MM.1S (cell line): ENCODE measurements around the gene DAB2IP.

ENCODE experiments used
- DNase-seq: peaks from one replicate; pipeline ENCODE4 v3.0.0-alpha.2; 2015
- H2AFZ ChIP-seq: fragments of 300-600 bp; sonication (generic); 2 replicates; pipeline ENCODE4 v1.6.0; 2016; ENCODE audit warnings: antibody characterized with exemption, low read length
- H3F3A ChIP-seq: fragments of 300-600 bp; sonication (generic); 2 replicates; pipeline ENCODE4 v1.6.1; 2016; ENCODE audit warnings: mild to moderate bottlenecking, antibody characterized with exemption, low read length, moderate library complexity, mixed read lengths; ENCODE audit not compliant: insufficient read depth
- H3K27ac ChIP-seq: fragments of 300-600 bp; sonication (generic); 2 replicates; pipeline ENCODE4 v1.5.1; 2016; ENCODE audit warnings: mild to moderate bottlenecking, low read length
- H3K27me3 ChIP-seq: fragments of 300-600 bp; sonication (generic); replicated peaks from 2 replicates; pipeline ENCODE4 v1.6.0; 2016; ENCODE audit warnings: low read length; ENCODE audit not compliant: insufficient read depth
- H3K36me3 ChIP-seq: fragments of 300-600 bp; sonication (generic); replicated peaks from 2 replicates; pipeline ENCODE4 v1.6.1; 2016; ENCODE audit warnings: mild to moderate bottlenecking, low read length, mixed read lengths; ENCODE audit not compliant: insufficient read depth
- H3K4me1 ChIP-seq: fragments of 300-600 bp; sonication (generic); 2 replicates; pipeline ENCODE4 v1.6.1; 2016; ENCODE audit warnings: low read length, mixed read lengths
- H3K4me2 ChIP-seq: fragments of 300-600 bp; sonication (generic); 2 replicates; pipeline ENCODE4 v1.6.0; 2016; ENCODE audit warnings: low read depth, low read length
- H3K4me3 ChIP-seq: fragments of 300-600 bp; sonication (generic); 2 replicates; pipeline ENCODE4 v1.5.1; 2016; ENCODE audit warnings: low read length, mixed read lengths
- H3K79me2 ChIP-seq: fragments of 300-600 bp; sonication (generic); 2 replicates; pipeline ENCODE4 v1.6.1; 2016; ENCODE audit warnings: mixed run types, low read length, mixed read lengths
- H3K9ac ChIP-seq: fragments of 300-600 bp; sonication (generic); 2 replicates; pipeline ENCODE4 v1.6.1; 2016; ENCODE audit warnings: low read length, mixed read lengths
- H3K9me2 ChIP-seq: fragments of 300-600 bp; sonication (generic); replicated peaks from 2 replicates; pipeline ENCODE4 v1.6.1; 2016; ENCODE audit warnings: mild to moderate bottlenecking, low read length, mixed read lengths; ENCODE audit not compliant: insufficient read depth
- H3K9me3 ChIP-seq: fragments of 300-600 bp; sonication (generic); replicated peaks from 2 replicates; pipeline ENCODE4 v1.6.1; 2016; ENCODE audit warnings: mild to moderate bottlenecking, low read length, mixed read lengths; ENCODE audit not compliant: insufficient read depth
- H4K20me1 ChIP-seq: fragments of 300-600 bp; sonication (generic); 2 replicates; pipeline ENCODE4 v1.6.1; 2016; ENCODE audit warnings: mild to moderate bottlenecking, low read length, moderate library complexity, mixed read lengths; ENCODE audit not compliant: insufficient read depth
- CTCF ChIP-seq: fragments of 300-600 bp; sonication (generic); IDR thresholded peaks from 2 replicates; pipeline ENCODE4 v1.5.1; 2016; ENCODE audit warnings: antibody characterized with exemption, low read length, mixed read lengths
- EZH2 ChIP-seq: fragments of 300-600 bp; sonication (generic); optimal IDR thresholded peaks from 2 replicates; pipeline ENCODE3; 2017; ENCODE audit warnings: low read depth, mild to moderate bottlenecking, antibody characterized with exemption, low read length, mixed read lengths
- EZH2phosphoT487 ChIP-seq: fragments of 300-600 bp; sonication (generic); IDR thresholded peaks from 2 replicates; pipeline ENCODE4 v1.6.1; 2018; ENCODE audit warnings: antibody characterized with exemption, low read length

The DAB2IP gene

GRCh38 chr9:121673576-121673975 lies 22.1 kb downstream of the DAB2IP start:
- Histone ChIP-seq H3K9ac (no peak overlapping the region), H3K36me3 (no peaks in the 10 kb centered on the region), H3K4me1 (no peaks in the 10 kb centered on the region), H3K4me3 (no peak overlapping the region), H2AFZ (no peak overlapping the region), H3F3A (no peaks in the 10 kb centered on the region), H3K9me3 (no peaks in the 10 kb centered on the region), H3K27ac (no peak overlapping the region), H3K27me3 (no peaks in the 10 kb centered on the region), H3K79me2 (no peaks in the 10 kb centered on the region), H3K9me2 (no peaks in the 10 kb centered on the region), H3K4me2 (no peak overlapping the region), H4K20me1 (no peaks in the 10 kb centered on the region)
- no peak for DNase-seq
- TF ChIP-seq CTCF (no peak), EZH2phosphoT487 (no peak), EZH2 (no peak)

- Histone ChIP-seq H3K9ac (no peak overlapping the region), H3K79me2 (no peaks in the 10 kb centered on the region), H3K4me2 (no peak overlapping the region), H3K4me1 (no peaks in the 10 kb centered on the region), H3F3A (no peaks in the 10 kb centered on the region), H2AFZ (no peak overlapping the region), H3K36me3 (no peaks in the 10 kb centered on the region), H4K20me1 (no peaks in the 10 kb centered on the region), H3K9me3 (no peaks in the 10 kb centered on the region), H3K27ac (no peak overlapping the region), H3K9me2 (no peaks in the 10 kb centered on the region), H3K4me3 (no peak overlapping the region), H3K27me3 (no peaks in the 10 kb centered on the region)
- DNase-seq = no peak
- TF ChIP-seq EZH2phosphoT487 = no peak
- TF ChIP-seq EZH2 = no peak
- no peak for TF ChIP-seq CTCF
Observed at GRCh38 chr9:121674017-121674416, 22.6 kb downstream of the DAB2IP start.

- no peaks in the 10 kb centered on the region for H3K9me3 ChIP-seq
- H3K79me2 ChIP-seq = no peaks in the 10 kb centered on the region
- TF ChIP-seq EZH2phosphoT487 = no peak
- no peak for TF ChIP-seq CTCF
- no peak for TF ChIP-seq EZH2
- no peaks in the 10 kb centered on the region for H3K4me1 ChIP-seq
- no peaks in the 10 kb centered on the region for H3K36me3 ChIP-seq
- DNase-seq = no peak
- no peak overlapping the region for H2AFZ ChIP-seq
- no peak overlapping the region for H3K4me3 ChIP-seq
- no peak overlapping the region for H3K4me2 ChIP-seq
- H3F3A ChIP-seq = no peaks in the 10 kb centered on the region
- H3K9ac ChIP-seq = no peak overlapping the region
- no peaks in the 10 kb centered on the region for H4K20me1 ChIP-seq
- H3K27me3 ChIP-seq = no peaks in the 10 kb centered on the region
- H3K9me2 ChIP-seq = no peaks in the 10 kb centered on the region
- no peak overlapping the region for H3K27ac ChIP-seq
Observed at GRCh38 chr9:121674952-121675351, 23.5 kb downstream of the DAB2IP start.

- no peak overlapping the region for H3K4me2 ChIP-seq
Observed at GRCh38 chr9:121675381-121675780, 23.9 kb downstream of the DAB2IP start.

More at GRCh38 chr9:121675381-121675780, 23.9 kb downstream of the DAB2IP start:
- Histone ChIP-seq H3K9me3 (no peaks in the 10 kb centered on the region), H3K27me3 (no peaks in the 10 kb centered on the region), H2AFZ (no peak overlapping the region), H3K27ac (no peak overlapping the region), H3K4me3 (no peak overlapping the region), H3K36me3 (no peaks in the 10 kb centered on the region), H3F3A (no peaks in the 10 kb centered on the region), H3K4me1 (no peaks in the 10 kb centered on the region), H3K9ac (no peak overlapping the region), H3K9me2 (no peaks in the 10 kb centered on the region), H3K79me2 (no peaks in the 10 kb centered on the region), H4K20me1 (no peaks in the 10 kb centered on the region)
- TF ChIP-seq CTCF (no peak), EZH2 (no peak), EZH2phosphoT487 (no peak)
- DNase-seq = no peak
